IgD-negative memory B cell (primary cell): ENCODE results near the gene LAMB3. TPM values are rescaled to one million over a fixed set of nuclear protein-coding genes. Genes with fewer than 3 reads are reported as not detected.

ENCODE experiments used
- H3K27ac Mint-ChIP-seq, 3 donors: one replicate each; pipeline ENCODE4 v1.8.0; 2020 to 2022; ENCODE audit warnings: mild to moderate bottlenecking in 3 of 3, mixed read lengths in 3 of 3, moderate library complexity in 1 of 3
- H3K27me3 Mint-ChIP-seq: one replicate; pipeline ENCODE4 v1.8.0; 2021; ENCODE audit warnings: mixed read lengths
- H3K36me3 Mint-ChIP-seq: one replicate; pipeline ENCODE4 v1.8.0; 2020; ENCODE audit warnings: mild to moderate bottlenecking, mixed read lengths
- H3K4me1 Mint-ChIP-seq, 3 donors: one replicate each; pipeline ENCODE4 v1.8.0; 2020 to 2022; ENCODE audit warnings: mixed read lengths in 3 of 3, mild to moderate bottlenecking in 1 of 3
- H3K4me3 Mint-ChIP-seq, 4 donors: one replicate each; pipeline ENCODE4 v1.8.0; 2020 to 2022; ENCODE audit warnings: mild to moderate bottlenecking in 4 of 4, mixed read lengths in 4 of 4, moderate library complexity in 3 of 4
- H3K9me3 Mint-ChIP-seq, 3 donors: one replicate each; pipeline ENCODE4 v1.8.0; 2020 to 2021; ENCODE audit warnings: mixed read lengths in 3 of 3, mild to moderate bottlenecking in 1 of 3
- polyA plus RNA-seq: library from polyadenylated mRNA; unstranded; fragments of 300-500 nt; fragmentation: Illumina TruSeq; gene quantifications from one replicate; pipeline ENCODE4 v1.2.3, GENCODE V29; 2021

LAMB3 gene
- polyA plus RNA-seq, 1 donor from 2014 or later: not detected

GRCh38 chr1:209609791-209610630, 42.2 kb downstream of the LAMB3 start:
- Mint-ChIP-seq H3K4me3 (no peak overlapping the region), H3K27ac (no peak overlapping the region), H3K36me3 (no peaks in the 10 kb centered on the region), H3K4me1 (peaks cover 0 to 2% (median 0%) of the 10 kb centered on the region in 3 donors), H3K27me3 (peaks cover 3% of the 10 kb centered on the region), H3K9me3 (no peaks in the 10 kb centered on the region)

GRCh38 chr1:209609041-209609790, 43.0 kb downstream of the LAMB3 start:
- H3K4me3 Mint-ChIP-seq: no peak overlapping the region
- H3K4me1 Mint-ChIP-seq: peaks cover 0 to 2% (median 0%) of the 10 kb centered on the region in 3 donors
- H3K27ac Mint-ChIP-seq: no peak overlapping the region
- no peaks in the 10 kb centered on the region for H3K36me3 Mint-ChIP-seq
- peaks cover 2% of the 10 kb centered on the region for H3K27me3 Mint-ChIP-seq
- H3K9me3 Mint-ChIP-seq: no peaks in the 10 kb centered on the region

- peaks cover 0 to 2% (median 0%) of the 10 kb centered on the region in 3 donors for H3K4me1 Mint-ChIP-seq
- no peak overlapping the region for H3K27ac Mint-ChIP-seq
- H3K4me3 Mint-ChIP-seq: no peak overlapping the region
- H3K36me3 Mint-ChIP-seq: no peaks in the 10 kb centered on the region
- peaks cover 2% of the 10 kb centered on the region for H3K27me3 Mint-ChIP-seq
- H3K9me3 Mint-ChIP-seq: no peaks in the 10 kb centered on the region
Observed at GRCh38 chr1:209607795-209608178, 44.4 kb downstream of the LAMB3 start.

- Mint-ChIP-seq H3K27me3 (peaks cover 2% of the 10 kb centered on the region), H3K9me3 (no peaks in the 10 kb centered on the region), H3K4me1 (peaks cover 0 to 2% (median 0%) of the 10 kb centered on the region in 3 donors), H3K36me3 (no peaks in the 10 kb centered on the region), H3K4me3 (no peak overlapping the region), H3K27ac (no peak overlapping the region)
Observed at GRCh38 chr1:209607102-209607794, 45.0 kb downstream of the LAMB3 start.

GRCh38 chr1:209603877-209604276, 48.3 kb downstream of the LAMB3 start:
- H3K4me1 Mint-ChIP-seq: peaks cover 0 to 2% (median 0%) of the 10 kb centered on the region in 3 donors
- peaks cover 1% of the 10 kb centered on the region for H3K27me3 Mint-ChIP-seq
- H3K4me3 Mint-ChIP-seq: no peak overlapping the region
- no peaks in the 10 kb centered on the region for H3K36me3 Mint-ChIP-seq
- H3K9me3 Mint-ChIP-seq: no peaks in the 10 kb centered on the region
- no peak overlapping the region for H3K27ac Mint-ChIP-seq

GRCh38 chr1:209601809-209602657, 50.2 kb downstream of the LAMB3 start:
- Mint-ChIP-seq H3K27ac (no peak overlapping the region), H3K36me3 (no peaks in the 10 kb centered on the region), H3K4me3 (no peak overlapping the region), H3K9me3 (no peaks in the 10 kb centered on the region), H3K4me1 (no peaks in the 10 kb centered on the region), H3K27me3 (peaks cover 11% of the 10 kb centered on the region)

GRCh38 chr1:209600541-209600940, 51.7 kb downstream of the LAMB3 start:
- Mint-ChIP-seq H3K36me3 (no peaks in the 10 kb centered on the region), H3K9me3 (no peaks in the 10 kb centered on the region), H3K27me3 (peaks cover 11% of the 10 kb centered on the region), H3K27ac (no peak overlapping the region), H3K4me1 (no peaks in the 10 kb centered on the region), H3K4me3 (no peak overlapping the region)

- H3K27me3 Mint-ChIP-seq: peaks cover 16% of the 10 kb centered on the region
- no peak overlapping the region for H3K4me3 Mint-ChIP-seq
- H3K4me1 Mint-ChIP-seq: no peaks in the 10 kb centered on the region
- no peaks in the 10 kb centered on the region for H3K36me3 Mint-ChIP-seq
- no peaks in the 10 kb centered on the region for H3K9me3 Mint-ChIP-seq
- H3K27ac Mint-ChIP-seq: no peak overlapping the region
Observed at GRCh38 chr1:209598227-209598626, 54.0 kb downstream of the LAMB3 start.

GRCh38 chr1:209597499-209597898, 54.7 kb downstream of the LAMB3 start:
- Mint-ChIP-seq H3K4me1 (no peaks in the 10 kb centered on the region), H3K4me3 (no peak overlapping the region), H3K9me3 (no peaks in the 10 kb centered on the region), H3K27ac (no peak overlapping the region), H3K36me3 (no peaks in the 10 kb centered on the region), H3K27me3 (peaks cover 18% of the 10 kb centered on the region)

GRCh38 chr1:209595599-209596285, 56.5 kb downstream of the LAMB3 start:
- Mint-ChIP-seq H3K36me3 (no peaks in the 10 kb centered on the region), H3K4me1 (no peaks in the 10 kb centered on the region), H3K27me3 (peaks cover 20% of the 10 kb centered on the region), H3K9me3 (no peaks in the 10 kb centered on the region), H3K4me3 (no peak overlapping the region), H3K27ac (no peak overlapping the region)

GRCh38 chr1:209595028-209595427, 57.2 kb downstream of the LAMB3 start:
- no peak overlapping the region for H3K27ac Mint-ChIP-seq
- no peaks in the 10 kb centered on the region for H3K9me3 Mint-ChIP-seq
- H3K27me3 Mint-ChIP-seq: peaks cover 19% of the 10 kb centered on the region
- H3K36me3 Mint-ChIP-seq: no peaks in the 10 kb centered on the region
- H3K4me3 Mint-ChIP-seq: peak overlapping the region in 1 of 4 donors; percentile 23
- no peaks in the 10 kb centered on the region for H3K4me1 Mint-ChIP-seq

- Mint-ChIP-seq H3K9me3 (no peaks in the 10 kb centered on the region), H3K4me3 (no peak overlapping the region), H3K27ac (no peak overlapping the region), H3K4me1 (no peaks in the 10 kb centered on the region), H3K36me3 (no peaks in the 10 kb centered on the region), H3K27me3 (peaks cover 22% of the 10 kb centered on the region)
Observed at GRCh38 chr1:209594440-209594839, 57.8 kb downstream of the LAMB3 start.

- no peaks in the 10 kb centered on the region for H3K36me3 Mint-ChIP-seq
- peaks cover 20% of the 10 kb centered on the region for H3K27me3 Mint-ChIP-seq
- no peaks in the 10 kb centered on the region for H3K4me1 Mint-ChIP-seq
- no peaks in the 10 kb centered on the region for H3K9me3 Mint-ChIP-seq
- no peak overlapping the region for H3K27ac Mint-ChIP-seq
- H3K4me3 Mint-ChIP-seq: no peak overlapping the region
Observed at GRCh38 chr1:209593747-209594146, 58.5 kb downstream of the LAMB3 start.

GRCh38 chr1:209590405-209590804, 61.8 kb downstream of the LAMB3 start:
- Mint-ChIP-seq H3K36me3 (no peaks in the 10 kb centered on the region), H3K27ac (no peak overlapping the region), H3K4me1 (no peaks in the 10 kb centered on the region), H3K4me3 (no peak overlapping the region), H3K27me3 (peaks cover 23% of the 10 kb centered on the region), H3K9me3 (no peaks in the 10 kb centered on the region)
